Measurements from ENCODE around the gene PLEKHD1.

PLEKHD1 gene

DNA sequence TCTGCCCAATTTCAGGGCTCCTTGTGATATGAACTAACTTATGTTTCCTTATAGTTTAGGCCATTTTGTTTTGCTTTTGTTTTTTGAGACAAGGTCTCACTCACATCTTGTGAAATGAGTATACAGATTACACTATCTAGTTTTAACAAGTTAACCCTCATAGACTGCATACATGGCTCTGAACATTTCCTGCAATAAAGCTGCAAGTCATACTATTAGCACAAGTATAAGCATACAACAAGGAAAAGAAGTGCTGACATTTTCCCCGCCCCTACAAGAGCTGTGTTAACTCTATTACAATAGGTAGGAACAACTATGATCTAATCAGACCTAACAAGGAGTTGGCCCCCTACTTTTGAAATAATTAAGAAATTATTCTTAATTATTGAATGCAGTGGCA, 54.2 kb downstream of the PLEKHD1 start:
- Mint-ChIP-seq H3K9me3 (no peaks in the 10 kb centered on the region), H3K36me3 (no peaks in the 10 kb centered on the region), H3K4me3 (no peak overlapping the region), H3K27ac (no peak overlapping the region), H3K27me3 (peaks cover 35 to 55% of the 10 kb centered on the region in 2 donors), H3K4me1 (peaks cover 3 to 4% of the 10 kb centered on the region in 2 donors)
- ATAC-seq (replicated peaks) (no peak), DNase-seq (no peak)

DNA sequence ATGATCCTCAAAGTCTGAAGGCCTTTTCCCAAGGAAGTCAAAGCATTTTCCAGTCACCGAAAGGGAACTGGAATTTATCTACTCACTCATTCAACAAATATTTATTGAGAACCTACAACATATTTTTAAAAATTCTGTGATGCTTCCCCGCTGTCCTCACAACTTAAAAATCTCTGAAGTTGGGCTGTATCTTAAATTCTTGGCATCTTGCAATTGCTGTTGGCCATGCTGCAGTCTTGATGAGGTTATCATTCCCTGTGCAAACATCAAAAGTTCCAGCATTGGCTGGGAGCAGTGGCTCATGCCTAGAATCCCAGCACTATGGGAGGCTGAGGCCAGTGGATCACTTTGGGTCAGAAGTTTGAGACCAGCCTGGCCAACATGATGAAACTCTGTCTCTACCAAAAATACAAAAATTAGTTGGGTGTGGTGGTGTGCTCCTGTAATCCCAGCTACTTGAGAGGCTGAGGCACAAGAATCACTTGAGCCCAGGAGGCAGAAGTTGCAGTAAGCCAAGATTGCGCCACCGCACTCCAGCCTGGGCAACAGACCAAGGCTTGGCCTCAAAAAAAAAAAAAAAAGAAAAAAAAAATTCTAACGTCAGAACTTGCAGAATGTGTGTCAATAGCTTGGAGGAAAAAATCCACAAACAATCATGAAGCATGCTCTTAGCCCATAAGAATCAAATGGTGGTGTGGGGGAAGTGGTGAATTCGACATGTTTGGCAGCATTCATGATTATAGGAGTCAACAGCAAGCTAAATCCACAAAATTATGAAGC, 55.3 kb downstream of the PLEKHD1 start:
- H3K27me3 Mint-ChIP-seq: peaks cover 40 to 61% of the 10 kb centered on the region in 2 donors
- H3K27ac Mint-ChIP-seq: no peak overlapping the region
- H3K9me3 Mint-ChIP-seq: no peaks in the 10 kb centered on the region
- ATAC-seq (replicated peaks): no peak
- H3K4me1 Mint-ChIP-seq: peaks cover 3 to 9% of the 10 kb centered on the region in 2 donors
- no peak overlapping the region for H3K4me3 Mint-ChIP-seq
- no peak for DNase-seq
- H3K36me3 Mint-ChIP-seq: no peaks in the 10 kb centered on the region

DNA sequence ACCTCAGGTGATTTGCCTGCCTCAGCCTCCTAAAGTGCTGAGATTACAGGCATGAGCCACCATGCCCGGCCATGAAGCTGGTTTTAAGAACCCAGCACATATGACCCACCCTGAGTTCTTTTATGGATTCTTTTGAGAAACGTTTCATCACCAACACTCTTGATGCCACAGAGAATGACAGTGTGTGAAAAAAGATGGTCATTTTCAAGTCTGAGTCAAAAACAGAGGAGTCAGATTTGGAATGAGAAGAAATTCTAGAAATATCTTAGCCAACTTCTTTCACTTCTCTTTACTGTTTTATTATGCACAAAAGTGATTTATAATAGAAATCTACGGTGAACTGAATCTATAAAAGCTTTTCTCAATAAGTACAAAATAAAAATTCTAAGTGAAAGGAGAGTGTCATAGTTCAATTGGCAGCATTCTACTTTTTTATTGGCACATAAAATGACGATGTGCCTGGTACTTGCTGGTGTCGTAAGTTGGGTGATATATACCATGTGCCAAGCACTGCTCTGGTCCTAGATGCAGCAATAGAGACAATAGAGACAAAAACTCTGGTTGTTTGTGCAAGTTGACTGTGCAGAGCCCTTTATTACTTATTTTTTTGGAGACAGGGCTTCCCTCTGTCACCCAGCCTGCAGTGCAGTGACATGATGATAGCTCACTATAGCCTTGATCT, 56.3 kb downstream of the PLEKHD1 start:
- ATAC-seq (replicated peaks) (peak in 1 of 2 donors; percentile 54), DNase-seq (no peak)
- Mint-ChIP-seq H3K27ac (no peak overlapping the region), H3K36me3 (no peaks in the 10 kb centered on the region), H3K9me3 (no peaks in the 10 kb centered on the region), H3K4me3 (no peak overlapping the region), H3K4me1 (peaks cover 3 to 9% of the 10 kb centered on the region in 2 donors), H3K27me3 (peaks cover 32 to 56% of the 10 kb centered on the region in 2 donors)

DNA sequence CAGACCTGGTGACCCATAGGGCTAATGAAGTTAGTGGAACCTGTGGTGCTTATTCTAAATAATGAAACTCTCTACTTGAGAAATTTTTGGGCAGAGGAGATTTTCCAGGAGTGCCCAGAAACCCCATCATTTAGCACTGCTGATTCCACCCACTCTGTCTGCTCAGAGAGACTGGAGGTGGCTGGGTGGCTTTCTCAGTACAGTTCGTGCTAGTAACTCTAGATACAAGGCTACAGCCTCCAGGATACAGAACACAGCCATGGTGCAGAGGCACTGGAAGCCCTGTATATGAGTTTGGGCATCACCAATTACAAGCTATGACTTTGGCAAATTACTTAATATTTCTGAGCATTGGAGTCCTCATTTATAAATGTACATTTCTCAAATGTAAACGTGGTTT, 57.8 kb downstream of the PLEKHD1 start:
- Mint-ChIP-seq H3K4me3 (no peak overlapping the region), H3K27me3 (peaks cover 36 to 62% of the 10 kb centered on the region in 2 donors), H3K4me1 (peaks cover 3 to 9% of the 10 kb centered on the region in 2 donors), H3K27ac (no peak overlapping the region), H3K36me3 (no peaks in the 10 kb centered on the region), H3K9me3 (no peaks in the 10 kb centered on the region)
- DNase-seq: no peak
- ATAC-seq (replicated peaks): no peak

DNA sequence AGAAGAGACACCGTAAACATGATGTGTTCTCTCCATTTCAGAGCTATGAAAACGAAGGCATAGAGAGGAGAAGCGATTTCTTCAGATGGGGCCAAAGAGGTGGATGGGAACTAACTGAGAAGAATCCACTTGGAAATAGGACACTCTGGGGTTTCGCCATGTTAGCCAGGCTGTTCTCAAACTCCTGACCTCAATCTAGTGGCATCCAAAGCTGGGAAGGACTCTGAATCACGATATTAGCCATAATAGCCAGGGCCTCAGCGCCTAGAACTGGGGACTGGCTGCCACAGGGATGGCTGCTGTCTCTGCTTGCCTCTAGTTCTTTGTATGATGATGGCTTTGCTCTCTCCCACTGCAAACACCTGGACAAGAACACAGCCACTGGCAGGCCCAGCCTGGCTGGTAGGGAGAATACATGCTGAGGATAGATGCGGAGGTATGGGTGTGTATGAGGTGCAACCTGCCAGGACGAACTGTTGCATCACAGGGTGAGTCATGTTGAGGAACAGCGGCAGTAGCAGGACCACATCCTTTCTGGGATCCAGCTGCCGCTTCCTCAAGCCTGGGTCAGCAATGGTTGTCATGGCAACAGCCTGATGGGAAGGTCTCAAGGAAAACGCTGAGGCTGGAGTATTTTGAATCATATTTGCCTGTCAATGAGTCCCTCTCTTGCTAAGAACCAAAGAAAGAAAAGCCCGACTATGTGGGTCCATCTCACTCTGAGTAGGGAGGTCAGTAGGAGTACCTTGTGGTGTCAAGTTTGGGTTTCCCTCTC, 59.0 kb downstream of the PLEKHD1 start:
- peaks cover 42 to 68% of the 10 kb centered on the region in 2 donors for H3K27me3 Mint-ChIP-seq
- H3K36me3 Mint-ChIP-seq: no peaks in the 10 kb centered on the region
- ATAC-seq (replicated peaks): peak; percentile 45 to 57
- DNase-seq: no peak
- no peak overlapping the region for H3K4me3 Mint-ChIP-seq
- H3K9me3 Mint-ChIP-seq: no peaks in the 10 kb centered on the region
- no peak overlapping the region for H3K27ac Mint-ChIP-seq
- peaks cover 5 to 16% of the 10 kb centered on the region in 2 donors for H3K4me1 Mint-ChIP-seq

DNA sequence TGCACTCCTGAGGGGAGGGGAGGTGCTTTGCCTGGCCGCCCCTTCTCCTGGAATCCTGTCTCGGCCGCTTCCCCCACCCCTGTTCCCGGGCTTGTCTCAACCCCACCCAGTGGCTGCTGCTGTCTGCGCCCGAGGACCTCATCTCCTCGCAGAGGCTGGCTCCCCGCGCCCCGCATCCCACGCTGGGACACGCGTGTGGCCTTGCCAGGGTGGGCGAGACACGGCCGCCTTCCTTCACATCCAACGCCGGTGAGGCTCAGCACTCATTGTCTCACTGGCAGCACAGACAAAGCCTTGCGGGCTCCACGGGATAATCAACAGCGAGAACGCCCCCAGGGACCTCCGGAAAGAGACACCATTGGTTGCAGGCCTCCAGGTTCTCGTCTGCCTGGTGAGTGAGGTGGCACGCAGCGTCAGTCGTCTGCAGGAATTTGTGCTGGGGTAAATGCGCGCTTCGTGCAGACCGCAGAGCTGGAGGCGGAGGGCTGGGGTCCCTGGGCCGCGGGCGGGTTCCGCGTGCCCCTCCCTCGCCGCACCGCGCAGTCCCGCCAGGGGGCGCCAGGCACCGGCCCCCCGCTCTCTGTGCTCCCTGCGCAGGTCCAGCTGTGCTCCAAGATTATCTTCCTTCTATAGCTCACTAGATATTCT, 63.3 kb downstream of the PLEKHD1 start:
- no peak overlapping the region for H3K27ac Mint-ChIP-seq
- H3K36me3 Mint-ChIP-seq: no peaks in the 10 kb centered on the region
- no peak for DNase-seq
- no peak overlapping the region for H3K4me3 Mint-ChIP-seq
- H3K27me3 Mint-ChIP-seq: peaks cover 52 to 54% of the 10 kb centered on the region in 2 donors
- peak in 1 of 2 donors; percentile 33 for ATAC-seq (replicated peaks)
- peaks cover 5 to 16% of the 10 kb centered on the region in 2 donors for H3K4me1 Mint-ChIP-seq
- H3K9me3 Mint-ChIP-seq: no peaks in the 10 kb centered on the region

DNA sequence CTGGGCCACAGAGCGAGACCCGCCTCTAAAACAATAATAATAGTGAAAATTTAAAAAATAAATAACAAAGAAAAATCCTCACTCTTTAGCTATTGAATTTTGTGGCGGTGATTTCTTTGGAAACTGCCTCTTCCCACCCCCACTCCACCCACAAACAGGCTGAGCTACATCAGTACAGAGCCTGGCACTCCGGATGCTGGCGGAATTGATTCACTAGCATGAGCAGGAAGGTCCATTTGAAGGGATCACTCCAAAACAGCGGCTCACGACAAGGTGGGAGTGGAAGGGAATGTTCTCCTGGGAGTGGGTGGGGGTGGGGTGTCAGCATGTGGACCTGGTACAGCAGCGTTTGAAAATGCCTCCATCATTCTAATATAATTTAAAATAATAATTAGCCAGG, 64.0 kb downstream of the PLEKHD1 start:
- peaks cover 3 to 14% of the 10 kb centered on the region in 2 donors for H3K4me1 Mint-ChIP-seq
- H3K27me3 Mint-ChIP-seq: peaks cover 50 to 59% of the 10 kb centered on the region in 2 donors
- H3K4me3 Mint-ChIP-seq: no peak overlapping the region

DNA sequence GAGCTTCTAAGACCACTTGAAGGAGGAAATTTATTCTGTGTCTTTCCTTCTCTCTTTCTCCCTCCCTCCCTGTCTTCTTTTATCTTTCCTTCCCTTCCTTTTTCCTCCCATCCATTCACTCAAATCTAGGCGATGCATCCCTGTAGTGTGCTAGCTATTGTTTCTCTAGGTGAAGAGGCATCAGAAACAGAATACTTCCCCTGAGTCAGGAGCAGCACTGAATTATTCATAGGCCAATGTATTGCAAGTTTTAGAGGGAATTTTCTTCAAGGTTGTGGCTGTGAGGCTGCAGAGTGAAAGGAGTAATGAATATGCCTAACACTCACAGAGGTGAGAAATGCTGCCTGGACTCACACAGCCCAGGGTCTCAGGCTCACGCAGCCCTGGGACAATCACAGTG, 67.0 kb downstream of the PLEKHD1 start:
- ATAC-seq (replicated peaks): no peak
- H3K4me3 Mint-ChIP-seq: no peak overlapping the region

More for the DNA sequence above, 64.0 kb downstream of the PLEKHD1 start:
- DNase-seq (no peak), ATAC-seq (replicated peaks) (no peak)
- H3K27ac Mint-ChIP-seq: no peak overlapping the region
- no peaks in the 10 kb centered on the region for H3K36me3 Mint-ChIP-seq
- H3K9me3 Mint-ChIP-seq: no peaks in the 10 kb centered on the region

DNA sequence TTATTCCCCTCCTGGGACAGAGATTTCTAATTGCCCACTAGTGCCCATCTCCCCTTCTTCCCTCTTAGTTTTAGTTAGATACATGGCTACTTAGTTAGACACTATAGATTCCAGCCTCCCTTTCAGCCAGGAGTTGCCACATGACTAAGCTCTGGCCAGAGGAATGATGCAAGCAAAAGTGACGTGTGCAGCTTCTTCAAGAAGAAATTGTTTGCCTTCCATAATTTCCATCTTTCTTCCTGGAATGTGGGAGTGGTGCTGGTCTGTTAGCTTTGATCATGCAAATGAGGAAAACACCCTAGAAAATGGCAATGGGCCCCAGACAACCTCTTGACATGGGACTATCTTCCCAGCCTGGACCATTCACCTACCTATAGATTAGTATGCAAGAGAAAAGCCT, 68.7 kb downstream of the PLEKHD1 start:
- no peak for ATAC-seq (replicated peaks)

More for the DNA sequence above, 67.0 kb downstream of the PLEKHD1 start:
- Mint-ChIP-seq H3K9me3 (no peaks in the 10 kb centered on the region), H3K27me3 (peaks cover 45 to 49% of the 10 kb centered on the region in 2 donors), H3K4me1 (peaks cover 2 to 6% of the 10 kb centered on the region in 2 donors), H3K36me3 (no peaks in the 10 kb centered on the region), H3K27ac (no peak overlapping the region)
- no peak for DNase-seq

DNA sequence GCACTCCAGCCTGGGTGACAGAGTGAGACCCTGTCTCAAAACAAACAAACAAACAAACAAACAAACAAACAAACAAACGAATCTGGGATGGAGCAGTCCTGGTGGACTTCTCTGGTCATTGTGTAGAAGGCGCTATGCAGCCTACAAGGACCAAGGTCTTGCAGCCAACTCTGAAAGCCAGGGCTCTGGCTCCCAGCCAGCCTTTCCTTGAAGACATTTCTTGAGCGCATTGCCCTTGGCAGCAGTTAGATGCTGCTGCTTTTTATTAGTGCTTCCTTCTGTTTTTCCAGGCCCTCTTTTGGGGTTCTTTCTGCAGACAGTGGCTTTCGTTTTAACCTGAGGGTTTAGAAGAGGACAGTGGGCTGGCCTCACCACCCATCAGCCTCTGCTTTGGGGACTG, 70.0 kb downstream of the PLEKHD1 start:
- H3K4me3 Mint-ChIP-seq: no peak overlapping the region

More for the DNA sequence above, 68.7 kb downstream of the PLEKHD1 start:
- Mint-ChIP-seq H3K9me3 (no peaks in the 10 kb centered on the region), H3K27ac (no peak overlapping the region), H3K4me3 (no peak overlapping the region), H3K36me3 (no peaks in the 10 kb centered on the region), H3K27me3 (peaks cover 37 to 41% of the 10 kb centered on the region in 2 donors), H3K4me1 (no peaks in the 10 kb centered on the region)
- DNase-seq: no peak

DNA sequence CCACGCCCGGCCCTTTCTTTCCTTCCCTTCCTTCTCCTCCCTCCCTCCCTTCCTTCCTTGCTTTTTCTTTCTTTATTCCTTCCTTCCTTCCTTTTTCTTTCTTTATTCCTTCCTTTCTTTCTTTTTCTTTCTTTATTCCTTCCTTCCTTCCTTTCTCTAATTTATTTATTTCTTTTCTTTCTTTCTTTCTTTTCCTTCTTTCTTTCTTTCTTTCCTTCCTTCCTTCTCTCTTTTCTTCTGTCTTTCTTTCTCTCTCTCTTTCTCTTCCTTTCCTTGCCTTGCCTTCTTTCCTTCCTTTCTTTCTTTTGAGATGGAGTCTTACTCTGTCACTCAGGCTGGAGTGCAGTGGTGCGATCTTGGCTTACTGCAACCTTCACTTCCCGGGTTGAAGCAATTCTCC, 74.2 kb downstream of the PLEKHD1 start:
- Mint-ChIP-seq H3K27ac (no peak overlapping the region), H3K27me3 (peaks cover 45 to 66% of the 10 kb centered on the region in 2 donors), H3K9me3 (no peaks in the 10 kb centered on the region), H3K36me3 (no peaks in the 10 kb centered on the region), H3K4me3 (no peak overlapping the region), H3K4me1 (no peaks in the 10 kb centered on the region)
- no peak for DNase-seq
- no peak for ATAC-seq (replicated peaks)

More for the DNA sequence above, 70.0 kb downstream of the PLEKHD1 start:
- H3K27ac Mint-ChIP-seq: no peak overlapping the region
- no peaks in the 10 kb centered on the region for H3K4me1 Mint-ChIP-seq
- peaks cover 46 to 52% of the 10 kb centered on the region in 2 donors for H3K27me3 Mint-ChIP-seq
- no peak for ATAC-seq (replicated peaks)
- DNase-seq: no peak
- H3K36me3 Mint-ChIP-seq: no peaks in the 10 kb centered on the region
- H3K9me3 Mint-ChIP-seq: no peaks in the 10 kb centered on the region

DNA sequence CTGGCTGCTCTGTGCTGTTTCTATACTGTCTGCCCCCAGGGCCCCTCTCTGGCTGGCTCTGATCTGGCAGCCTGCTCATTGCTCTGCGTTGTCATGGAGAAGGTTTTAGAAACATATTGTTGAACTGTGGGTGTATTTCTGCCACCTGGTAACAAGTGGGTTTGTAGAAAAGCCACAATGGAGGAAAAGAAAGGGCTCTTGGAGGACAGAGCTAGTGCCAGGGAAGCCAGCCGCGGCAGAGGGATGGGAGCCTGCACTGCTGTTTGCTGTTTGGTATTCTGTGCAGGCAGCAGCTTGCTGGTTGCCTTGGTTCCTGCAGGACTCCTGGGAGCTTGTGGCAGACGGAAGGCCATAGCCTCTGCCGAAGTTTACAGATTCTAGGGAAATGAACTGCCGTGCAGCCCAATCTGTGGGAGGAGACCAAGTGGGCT, 75.1 kb downstream of the PLEKHD1 start:
- Mint-ChIP-seq H3K9me3 (no peaks in the 10 kb centered on the region), H3K36me3 (no peaks in the 10 kb centered on the region), H3K27me3 (peaks cover 44 to 63% of the 10 kb centered on the region in 2 donors), H3K27ac (no peak overlapping the region), H3K4me1 (no peaks in the 10 kb centered on the region), H3K4me3 (no peak overlapping the region)
- DNase-seq: no peak
- no peak for ATAC-seq (replicated peaks)

DNA sequence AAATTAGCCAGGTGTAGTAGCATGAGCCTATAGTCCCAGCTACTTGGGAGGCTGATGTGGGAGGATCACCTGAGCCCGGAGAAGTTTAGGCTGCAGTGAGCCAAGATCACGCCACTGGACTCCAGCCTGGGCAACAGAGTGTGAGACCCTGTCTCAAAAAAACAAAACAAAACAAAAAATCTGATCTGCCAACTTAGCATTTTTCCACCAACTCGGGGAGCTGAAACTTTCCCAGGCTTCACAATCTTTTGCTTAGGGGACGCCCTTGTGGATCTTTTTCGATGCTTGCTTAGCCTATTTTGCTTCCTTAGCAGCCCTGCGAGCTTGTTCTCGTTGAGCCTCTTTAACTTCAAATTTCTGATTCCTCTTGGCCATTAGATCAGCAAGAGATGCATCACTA, 76.3 kb downstream of the PLEKHD1 start:
- ATAC-seq (replicated peaks) (no peak), DNase-seq (no peak)
- Mint-ChIP-seq H3K4me1 (no peaks in the 10 kb centered on the region), H3K4me3 (no peak overlapping the region), H3K9me3 (no peaks in the 10 kb centered on the region), H3K36me3 (no peaks in the 10 kb centered on the region), H3K27me3 (peaks cover 52 to 65% of the 10 kb centered on the region in 2 donors), H3K27ac (no peak overlapping the region)

DNA sequence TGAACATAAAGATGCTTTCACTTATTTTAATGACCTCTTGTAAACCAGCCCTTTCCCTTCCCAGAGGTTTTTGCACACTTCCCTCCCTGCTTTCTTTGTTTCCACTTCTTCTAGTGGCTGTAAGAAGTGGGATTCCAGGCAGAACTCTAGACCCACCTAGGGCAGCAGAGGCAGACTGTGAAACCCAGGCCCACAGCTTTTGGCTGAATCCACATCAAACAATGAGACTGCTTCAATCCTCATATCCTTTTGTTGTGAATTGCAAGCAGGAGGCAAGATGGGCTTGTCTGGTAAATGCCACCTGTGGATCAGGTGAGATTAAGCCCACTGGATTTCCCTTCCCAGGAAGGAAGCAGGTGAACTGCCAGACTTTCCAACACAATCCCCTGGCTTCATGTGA, 77.4 kb downstream of the PLEKHD1 start:
- Mint-ChIP-seq H3K4me3 (no peak overlapping the region), H3K27me3 (peaks cover 52 to 75% of the 10 kb centered on the region in 2 donors), H3K4me1 (no peaks in the 10 kb centered on the region), H3K36me3 (no peaks in the 10 kb centered on the region), H3K27ac (no peak overlapping the region), H3K9me3 (no peaks in the 10 kb centered on the region)
- ATAC-seq (replicated peaks): no peak
- no peak for DNase-seq

All from stimulated activated naive B cell treated with anti-CD40 and anti-IgM and Interleukin-4, amounts not matched to agents 10 μg/mL and 1 μg/mL and 100 μg/mL, for 72 hours (primary cell).